GM18909 (cell line): ENCODE data around the gene PTPN12.

Experiments
- ATAC-seq: cut with Tn5 transposase; IDR thresholded peaks from one replicate; pipeline ENCODE4 v1.9.1; 2021; ENCODE audit warnings: mild to moderate bottlenecking; ENCODE audit not compliant: unreplicated experiment, poor library complexity

The PTPN12 gene

DNA sequence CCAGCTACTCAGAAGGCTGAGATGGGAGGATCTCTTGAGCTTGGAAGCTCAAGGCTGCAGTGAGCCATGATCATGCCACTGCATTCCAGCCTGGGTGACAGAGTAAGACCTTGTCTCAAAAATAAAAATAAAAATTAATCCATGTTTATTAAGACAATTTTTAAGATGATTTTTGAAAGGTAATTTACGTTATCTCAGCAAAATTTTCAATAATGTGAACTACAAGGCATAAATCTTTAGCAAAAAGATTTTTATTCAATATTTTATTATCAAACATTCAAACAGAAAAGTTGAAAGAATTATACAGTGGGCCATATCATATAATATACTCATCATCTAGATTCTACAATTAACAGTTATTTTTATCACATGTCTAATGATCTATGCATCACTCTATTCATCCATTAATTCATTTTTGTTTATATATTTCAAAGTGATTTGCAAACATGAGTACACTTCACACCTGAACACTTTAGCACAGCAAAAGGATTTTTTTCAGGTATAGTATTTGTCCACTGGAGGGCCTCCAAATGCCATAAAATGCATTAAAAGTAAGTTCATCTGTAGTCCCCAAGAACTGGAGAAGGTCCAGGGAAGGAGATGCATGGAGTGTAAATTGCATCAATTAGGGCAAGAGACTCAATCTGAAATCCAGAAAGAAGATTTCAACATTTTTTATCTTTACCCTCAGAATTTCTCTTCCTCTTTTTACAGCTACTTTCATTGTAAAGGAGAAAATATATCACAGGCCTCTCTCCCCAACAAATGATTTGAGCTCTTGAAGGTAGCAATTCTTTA is 120.5 kb downstream of the PTPN12 start:
- ATAC-seq = peak; percentile 55

DNA sequence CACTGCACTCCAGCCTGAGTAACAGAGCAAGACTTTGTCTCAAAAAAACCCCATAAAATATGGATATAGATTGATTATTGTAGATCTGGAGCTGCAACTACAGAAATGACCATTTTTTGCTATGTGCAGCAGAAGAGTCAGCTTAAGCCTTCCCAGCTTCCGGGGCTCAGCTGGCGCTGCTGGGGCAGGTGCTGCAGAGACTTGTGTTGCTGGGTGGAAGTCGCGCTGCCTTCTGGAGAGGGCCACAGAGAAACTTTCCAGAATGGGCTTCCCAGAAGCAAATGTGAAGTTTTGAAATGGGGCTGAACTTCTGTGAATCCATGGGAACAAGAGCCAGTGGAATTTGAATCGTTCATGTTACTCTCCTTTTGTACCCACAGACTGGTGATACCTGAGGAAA is 121.8 kb downstream of the PTPN12 start:
- ATAC-seq = no peak

DNA sequence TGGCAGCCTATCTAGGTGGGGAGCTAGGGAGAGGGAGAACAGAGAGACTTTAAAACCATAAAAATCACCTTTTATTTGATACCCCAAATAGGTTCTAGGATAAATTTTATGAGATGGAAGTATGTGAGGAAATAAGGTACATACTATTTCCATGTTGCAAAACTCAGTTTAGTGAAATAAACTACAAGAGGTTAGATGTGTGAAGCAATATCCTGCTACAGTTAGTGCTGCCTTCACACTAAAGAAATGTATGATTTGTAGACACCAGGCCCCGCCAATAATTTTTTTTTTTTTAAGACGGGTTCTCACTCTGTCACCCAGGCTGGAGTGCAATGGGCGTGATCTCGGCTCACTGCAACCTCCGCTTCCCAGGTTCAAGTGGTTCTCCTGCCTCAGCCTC is 124.7 kb downstream of the PTPN12 start:
- ATAC-seq = no peak

DNA sequence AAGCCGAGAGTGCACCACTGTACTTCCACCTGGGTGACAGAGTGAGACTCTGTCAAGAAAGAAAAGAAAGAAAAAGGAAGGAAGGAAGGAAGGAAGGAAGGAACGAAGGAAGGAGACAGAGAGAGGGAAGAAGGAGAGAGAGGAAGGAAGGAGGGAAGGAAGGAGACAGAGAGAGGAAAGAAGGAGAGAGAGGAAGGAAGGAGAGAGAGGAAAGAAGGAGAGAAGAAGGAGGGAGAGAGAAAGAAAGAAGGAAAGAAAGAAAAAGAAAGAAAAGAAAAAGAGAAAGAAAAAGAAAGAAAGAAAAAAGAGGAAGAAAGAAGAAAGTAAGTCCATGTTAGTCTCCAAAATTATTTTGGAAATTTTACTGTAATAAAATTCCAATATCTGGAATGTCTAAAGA is 125.8 kb downstream of the PTPN12 start:
- ATAC-seq = no peak

DNA sequence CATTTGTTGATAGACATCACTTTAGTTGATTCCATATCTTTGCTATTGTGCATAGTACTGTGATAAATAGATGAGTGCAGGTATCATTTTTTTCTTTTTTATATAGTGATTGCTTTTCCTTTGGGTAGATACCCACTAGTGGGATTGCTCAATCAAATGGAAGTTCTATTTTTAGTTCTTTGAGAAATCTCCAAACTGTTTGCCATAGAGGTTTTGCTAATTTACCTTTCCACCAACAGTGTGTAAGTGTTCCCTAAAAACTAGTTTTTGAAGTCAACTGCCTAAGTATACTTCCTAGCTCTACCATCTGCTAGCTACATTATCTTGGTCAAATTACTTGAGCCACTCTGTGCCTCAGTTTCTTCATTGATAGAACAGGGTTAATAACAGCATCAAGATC is 127.6 kb downstream of the PTPN12 start:
- ATAC-seq = no peak

DNA sequence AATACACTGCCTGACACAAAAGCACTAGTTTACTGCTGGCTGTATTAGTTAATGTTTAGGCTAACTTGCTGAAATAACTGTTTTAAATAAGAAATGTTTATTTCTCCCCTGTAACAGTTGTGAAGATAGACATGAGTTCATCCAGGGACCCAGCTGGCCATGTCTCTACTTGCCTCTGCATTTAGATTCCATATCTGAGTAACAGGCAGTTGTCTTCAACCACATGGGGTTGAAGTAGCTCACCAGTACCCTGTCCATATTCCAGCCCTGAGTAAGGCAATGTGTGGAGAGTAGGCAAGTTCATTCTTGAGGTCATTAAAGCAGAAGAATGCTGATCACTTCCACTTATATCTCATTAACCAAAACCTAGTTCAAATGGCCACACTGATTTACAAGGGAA is 128.1 kb downstream of the PTPN12 start:
- no peak for ATAC-seq

DNA sequence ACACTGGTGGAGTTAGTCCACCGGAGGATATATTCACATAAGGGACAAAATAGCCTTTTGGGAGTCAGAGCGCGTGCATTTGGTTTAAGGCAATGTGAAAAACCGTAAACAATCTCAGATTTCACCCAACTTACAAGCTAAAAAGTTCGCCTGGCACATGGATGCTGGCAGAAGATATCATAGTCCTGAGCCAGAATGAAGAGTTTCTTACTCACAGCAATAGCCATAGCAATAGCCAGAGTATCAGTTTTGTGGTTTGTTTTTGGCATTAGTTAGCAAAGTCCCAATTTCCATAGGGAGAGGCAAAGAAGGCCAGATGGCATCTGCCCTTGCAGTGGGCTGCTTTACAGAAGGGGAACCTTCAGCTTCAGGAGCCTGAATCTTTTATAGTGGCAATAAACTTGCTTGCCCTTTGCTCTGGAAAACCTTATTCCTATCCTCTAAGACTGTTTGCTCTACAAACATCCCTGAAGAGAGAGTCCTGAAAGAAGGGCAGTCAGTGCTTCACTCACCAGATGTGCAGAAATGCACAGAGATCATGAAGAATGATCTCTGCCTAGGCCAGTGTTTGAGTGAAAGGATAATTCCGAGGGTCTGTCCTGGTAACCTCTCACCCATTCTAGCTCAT is 130.5 kb downstream of the PTPN12 start:
- ATAC-seq = no peak

DNA sequence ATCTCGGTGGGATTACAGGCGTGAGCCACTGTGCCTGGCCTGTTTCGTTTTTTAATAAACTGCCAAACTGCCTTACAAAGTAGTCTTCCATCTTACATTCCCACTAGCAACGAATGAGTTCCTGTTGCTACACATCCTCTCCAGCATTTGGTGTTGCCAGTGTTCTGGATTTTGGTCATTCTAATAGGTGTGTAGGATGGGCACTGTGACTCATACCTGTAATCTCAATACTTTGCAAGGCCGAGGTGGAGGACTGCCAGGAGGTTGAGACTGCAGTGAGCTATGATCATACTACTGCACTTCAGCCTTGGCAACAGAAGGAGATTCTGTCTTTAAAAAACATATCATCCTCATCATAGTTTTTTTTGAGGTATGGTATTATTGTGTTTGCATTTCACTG is 137.8 kb downstream of the PTPN12 start:
- ATAC-seq = peak; percentile 61

DNA sequence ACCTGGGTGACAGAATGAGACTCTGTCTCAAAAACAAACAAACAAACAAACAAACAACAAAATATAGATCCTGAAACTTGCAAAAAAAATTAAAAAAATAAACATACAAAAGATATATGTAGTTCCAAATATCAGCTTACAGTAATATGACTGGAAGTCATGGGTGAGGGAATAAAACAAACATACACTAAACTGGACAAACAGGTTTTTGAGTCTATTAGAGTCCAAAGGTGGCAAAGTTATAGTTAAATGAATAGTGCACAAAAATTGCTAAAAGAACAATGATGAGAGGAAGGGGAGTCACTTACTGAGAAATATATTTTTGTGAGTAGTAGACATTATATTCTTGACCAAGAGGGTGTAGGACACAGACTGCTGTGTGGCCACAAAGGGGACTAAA is 142.5 kb downstream of the PTPN12 start:
- no peak for ATAC-seq

DNA sequence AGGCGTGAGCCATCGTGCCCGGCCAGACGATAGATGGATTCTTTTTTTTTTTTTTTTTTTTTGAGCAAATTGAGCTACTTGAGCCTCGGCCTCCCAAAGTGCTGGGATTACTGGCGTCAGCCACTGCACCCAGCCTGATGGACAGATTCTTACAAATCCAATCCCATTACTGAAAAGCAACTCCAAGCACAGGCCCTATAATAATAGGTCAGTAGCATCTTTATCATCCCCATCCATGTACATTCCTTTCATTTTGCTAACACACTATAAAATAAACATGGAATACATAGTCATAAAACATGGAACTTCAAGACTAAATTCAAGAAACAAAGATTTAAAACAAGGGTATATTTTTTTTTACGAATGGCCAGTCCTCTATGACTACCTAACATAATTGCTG is 143.2 kb downstream of the PTPN12 start:
- no peak for ATAC-seq

DNA sequence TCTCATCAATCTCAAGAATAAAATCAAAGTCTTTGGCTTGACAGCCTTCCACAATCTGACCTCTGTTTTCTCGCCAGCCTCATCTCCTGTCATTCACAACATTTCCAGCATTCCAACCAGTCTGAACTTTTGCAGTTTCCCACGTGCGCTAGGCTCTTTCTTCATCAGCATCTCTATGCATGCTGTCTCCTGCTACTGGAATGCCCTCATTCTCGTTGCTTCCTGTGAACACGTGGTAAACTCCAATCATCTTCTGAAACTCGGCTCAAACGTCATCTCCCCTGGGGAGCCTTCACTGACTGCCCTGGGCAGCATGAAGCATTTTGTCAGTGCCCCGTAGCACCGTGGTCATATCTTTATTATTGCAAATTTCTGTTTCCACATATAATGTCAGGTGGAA is 146.9 kb downstream of the PTPN12 start:
- no peak for ATAC-seq

DNA sequence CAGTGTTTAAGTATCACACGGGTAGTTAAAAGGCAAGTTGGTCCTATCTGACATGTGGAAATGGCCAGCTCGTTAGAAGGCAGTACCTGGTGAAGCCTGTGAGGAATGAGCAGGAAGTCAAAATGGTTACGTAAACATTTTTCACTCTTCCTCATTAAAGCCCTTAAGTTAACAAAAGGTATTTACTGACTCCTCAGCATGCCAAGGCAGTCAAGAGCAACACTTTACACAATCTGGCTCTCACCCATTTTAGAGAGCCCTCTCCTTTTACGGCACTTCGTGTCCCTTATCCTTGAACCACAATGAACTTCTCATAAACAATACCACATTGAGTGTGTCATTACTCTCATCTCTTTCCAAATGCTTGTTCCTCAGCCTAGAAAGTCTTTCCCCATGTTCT is 148.1 kb downstream of the PTPN12 start:
- no peak for ATAC-seq

DNA sequence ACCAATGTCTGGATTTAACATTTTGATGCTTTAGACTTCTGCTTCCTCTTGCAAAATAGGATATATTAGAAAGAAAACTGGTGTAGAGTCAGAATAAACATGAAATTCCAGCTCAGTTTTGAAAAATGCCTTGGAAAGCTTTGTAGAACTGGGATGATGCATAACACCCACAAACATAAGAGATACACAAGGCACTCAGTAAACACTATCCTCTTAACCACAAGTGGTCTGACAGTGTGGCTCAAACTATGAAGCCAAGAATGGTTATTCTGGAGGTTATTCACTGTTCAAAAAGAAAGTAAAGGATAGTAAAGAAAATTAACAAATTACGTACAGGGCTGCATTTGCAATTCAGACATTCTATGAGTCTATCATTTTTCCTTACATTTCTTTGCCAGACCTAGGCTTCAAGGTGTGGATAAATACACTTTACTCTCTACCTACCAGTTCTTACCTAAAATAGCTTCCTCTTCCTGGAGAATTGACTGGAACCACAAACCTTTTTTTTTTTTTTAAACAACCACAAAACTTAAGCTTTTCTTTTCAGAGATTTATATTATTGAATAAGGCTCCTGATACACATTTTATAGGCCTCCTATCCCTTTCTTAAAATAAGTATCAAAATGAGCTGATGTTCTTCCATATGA is 150.1 kb downstream of the PTPN12 start:
- ATAC-seq = no peak

DNA sequence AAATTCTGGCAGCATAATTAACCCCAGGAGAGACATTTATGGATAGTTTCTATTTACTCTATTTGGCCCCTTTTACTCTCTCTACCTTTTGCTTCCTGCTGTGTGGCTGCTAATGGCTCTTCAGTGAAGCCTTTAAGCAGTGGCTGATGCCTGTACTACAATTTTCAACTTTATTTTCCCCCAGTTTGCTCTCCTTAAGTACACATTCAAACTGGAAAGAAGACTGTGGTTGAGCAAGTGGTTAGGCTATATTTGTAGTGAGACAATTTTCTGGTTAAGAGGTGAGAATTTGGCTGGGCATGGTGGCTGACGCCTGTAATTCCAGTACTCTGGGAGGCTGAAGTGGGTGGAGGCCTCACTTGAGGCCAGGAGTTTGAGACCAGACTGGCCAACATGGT is 150.7 kb downstream of the PTPN12 start:
- ATAC-seq = no peak
